K562 (cell line): Measurements from ENCODE around the gene CCDC77. TPM values are rescaled to one million over a fixed set of nuclear protein-coding genes. Genes with fewer than 3 reads are reported as not detected.

Experiments
- ADNP ChIP-seq: fragments of 200-800 bp; sonication (Bioruptor generic); IDR thresholded peaks from 2 replicates; pipeline ENCODE4 v1.6.1; 2016; ENCODE audit warnings: missing genetic modification characterization, missing compliant biosample characterization
- CCNT2 ChIP-seq: IDR thresholded peaks from 2 replicates; pipeline ENCODE4 v1.6.1; 2011; ENCODE audit warnings: borderline replicate concordance, low read depth, mild to moderate bottlenecking, moderate library complexity, mixed read lengths, low read length; ENCODE audit not compliant: insufficient read length; ENCODE audit errors: extremely low read depth
- IRF9 ChIP-seq: fragments of 450-650 bp; IDR thresholded peaks from 2 replicates; pipeline ENCODE4 v1.6.1; 2016; ENCODE audit warnings: missing biosample characterization, missing genetic modification characterization
- MGA ChIP-seq: fragments of 450-650 bp; IDR thresholded peaks from 2 replicates; pipeline ENCODE4 v1.6.1; 2016; ENCODE audit warnings: mild to moderate bottlenecking, moderate library complexity
- NCOR1 ChIP-seq: fragments of 450-650 bp; IDR thresholded peaks from 2 replicates; pipeline ENCODE4 v1.6.1; 2016; ENCODE audit warnings: mild to moderate bottlenecking, moderate library complexity
- NFIC ChIP-seq: fragments of 450-650 bp; IDR thresholded peaks from 2 replicates; pipeline ENCODE4 v1.6.1; 2017; ENCODE audit warnings: mild to moderate bottlenecking, inconsistent platforms
- NONO ChIP-seq, 2 experiments: fragments of 200-400 bp in 1 of 2; fragments of 450-650 bp in 1 of 2; formaldehyde crosslinking in 1 of 2; IDR thresholded peaks; 2 replicates each; pipeline ENCODE4 v1.6.1; 2017; ENCODE audit warnings: low read depth in 2 of 2, mild to moderate bottlenecking in 2 of 2, moderate library complexity in 2 of 2, low read length in 1 of 2
- RBBP5 ChIP-seq: fragments of 200-600 bp; sonication (generic); IDR thresholded peaks from 2 replicates; pipeline ENCODE4 v1.6.1; 2012; ENCODE audit warnings: borderline replicate concordance, mild to moderate bottlenecking, low read length, control low read depth, inconsistent platforms; ENCODE audit not compliant: insufficient read depth, poor library complexity, severe bottlenecking
- RBM17 ChIP-seq: fragments of 200-400 bp; formaldehyde crosslinking; IDR thresholded peaks from 2 replicates; pipeline ENCODE4 v1.6.1; 2017; ENCODE audit warnings: low read depth, mild to moderate bottlenecking, low read length, borderline replicate concordance
- SRSF3 ChIP-seq: fragments of 200-400 bp; formaldehyde crosslinking; IDR thresholded peaks from 2 replicates; pipeline ENCODE4 v1.6.1; 2016; ENCODE audit warnings: mild to moderate bottlenecking, low read length, moderate library complexity; ENCODE audit not compliant: insufficient read depth
- ZKSCAN8 ChIP-seq: fragments of 200-800 bp; sonication (Bioruptor generic); IDR thresholded peaks from 2 replicates; pipeline ENCODE4 v1.6.1; 2016; ENCODE audit warnings: missing genetic modification characterization, missing compliant biosample characterization
- ZNF668 ChIP-seq: fragments of 250-450 bp; sonication (Bioruptor Pico); IDR thresholded peaks from 2 replicates; pipeline ENCODE4 v1.8.0; 2022; ENCODE audit warnings: mild to moderate bottlenecking, inconsistent platforms
- ZNF696 ChIP-seq: fragments of 250-450 bp; sonication (Bioruptor Pico); conservative IDR thresholded peaks from 2 replicates; pipeline ENCODE4 v1.4.0; 2020; ENCODE audit warnings: mild to moderate bottlenecking, moderate library complexity
- polyA plus RNA-seq, 8 experiments: library from polyadenylated mRNA; depleted of rRNA in 4 of 8; stranded (reverse) in 5 of 8; unstranded in 3 of 8; fragments of >200 nt; fragmentation: Nextera tagmentation in 2 of 8; fragmentation: Illumina TruSeq in 1 of 8; extraction: Ambion mirVana in 2 of 8; extraction: Trizol in 1 of 8; gene quantifications; 2 replicates each; pipeline versions ENCODE4 v1.2.1 to v1.2.3, GENCODE V29; 2011 to 2014; ENCODE audit warnings: inconsistent platforms in 1 of 8, missing spikeins in 1 of 8
- total RNA-seq, 7 experiments: library from RNA; depleted of rRNA in 6 of 7; stranded (reverse); fragments of >200 nt in 6 of 7; fragmentation: Illumina TruSeq in 2 of 7; extraction: Trizol in 2 of 7; gene quantifications; 2 replicates each; pipeline versions ENCODE4 v1.2.1 to v1.2.3, GENCODE V29; 2011 to 2021; ENCODE audit warnings: low replicate concordance in 1 of 7

CCDC77 gene
- total and polyA plus RNA-seq, 9 of the 15 experiments (the other 6 are each of a cell fraction or from before 2014, with no cell fraction given): 10.5 to 26.5 (median 17.8) TPM

GRCh38 chr12:389142-390096 lies 12.0 kb upstream of the CCDC77 start, which contains the start of gene KDM5A (continued):
- TF ChIP-seq IRF9 (no peak), NCOR1 (0 out of 2 replicates have a peak, but pooled peaks have one; percentile 25), RBBP5 (peak; percentile 76), MGA (peak; percentile 68), NONO (IDR thresholded peaks at IDR 0.05; ENCODE audit: low read depth in 2 of 2, low read length in 1 of 2) (no peak), ZNF696 (no peak), CCNT2 (no peak), SRSF3 (no peak), ADNP (no peak), ZKSCAN8 (no peak), NFIC (peak; percentile 51; the same call in 1 of the 2 replicates), ZNF668 (CRISPR knock-in tag) (no peak), RBM17 (no peak)
